Testis (tissue), 2 donors: ENCODE measurements around the gene GRIN2B.

Source experiments
- CTCF ChIP-seq, 3 experiments: fragments of 450-650 bp in 2 of 3; fragments of 200-600 bp in 1 of 3; sonication (generic) in 1 of 3; IDR thresholded peaks; one replicate each; pipeline ENCODE4 v1.5.1; 2016 to 2019; ENCODE audit warnings: antibody characterized with exemption in 3 of 3, mild to moderate bottlenecking in 2 of 3, moderate library complexity in 1 of 3
- POLR2A ChIP-seq: fragments of 450-650 bp; IDR thresholded peaks from one replicate; pipeline ENCODE4 v1.6.1; 2017; ENCODE audit warnings: antibody characterized with exemption, mild to moderate bottlenecking, moderate library complexity

GRCh38 chr12:13976028-13976584 is 5.3 kb downstream of the GRIN2B start:
- TF ChIP-seq CTCF (IDR thresholded peaks at IDR 0.05) = no peak
- TF ChIP-seq POLR2A = no peak
